CD14-positive monocyte (primary cell): Measurements from ENCODE around the gene LRCH1. TPM values are rescaled to one million over a fixed set of nuclear protein-coding genes. Genes with fewer than 3 reads are reported as not detected.

ENCODE experiments used
- DNase-seq, 3 donors: peaks; one replicate each; pipeline ENCODE4 v3.0.0-alpha.2; 2011 to 2022
- H2AFZ ChIP-seq: 2 replicates; pipeline ENCODE4 v1.6.0; 2012; ENCODE audit warnings: mild to moderate bottlenecking, low read depth, low read length, inconsistent platforms; ENCODE audit not compliant: insufficient read depth, poor library complexity, severe bottlenecking
- H3K27ac ChIP-seq, 2 donors: 1 replicate in 1 of 2; 2 replicates in 1 of 2; pipeline ENCODE4 v1.5.1; 2012 to 2013; ENCODE audit warnings: low read length in 2 of 2, control low read depth in 1 of 2, inconsistent platforms in 1 of 2, low read depth in 1 of 2, mild to moderate bottlenecking in 1 of 2
- H3K27me3 ChIP-seq, 2 donors: one replicate each; pipeline versions ENCODE4 v1.6.0 to v1.6.1; 2011 to 2013; ENCODE audit warnings: low read length in 2 of 2; ENCODE audit not compliant: control insufficient read depth in 2 of 2, insufficient read depth in 2 of 2
- H3K36me3 ChIP-seq, 2 donors: replicated peaks in 1 of 2; 1 replicate in 1 of 2; 2 replicates in 1 of 2; pipeline versions ENCODE4 v1.5.1 to v1.6.1; 2012 to 2013; ENCODE audit warnings: low read length in 2 of 2, control low read depth in 1 of 2, inconsistent platforms in 1 of 2, mild to moderate bottlenecking in 1 of 2; ENCODE audit not compliant: insufficient read depth in 2 of 2, control insufficient read depth in 1 of 2
- H3K4me1 ChIP-seq, 2 donors: 1 replicate in 1 of 2; 2 replicates in 1 of 2; pipeline versions ENCODE4 v1.5.1 to v1.6.1; 2012 to 2013; ENCODE audit warnings: low read length in 2 of 2, control low read depth in 1 of 2, inconsistent platforms in 1 of 2, mild to moderate bottlenecking in 1 of 2, moderate library complexity in 1 of 2; ENCODE audit not compliant: insufficient read depth in 2 of 2, control insufficient read depth in 1 of 2
- H3K4me2 ChIP-seq: replicated peaks from 2 replicates; pipeline ENCODE3; 2012; ENCODE audit warnings: low read length, moderate library complexity, mild to moderate bottlenecking; ENCODE audit not compliant: poor library complexity, severe bottlenecking; ENCODE audit errors: extremely low read depth
- H3K4me3 ChIP-seq, 3 experiments: fragments of 200-600 bp in 1 of 3; sonication (generic) in 1 of 3; replicated peaks in 1 of 3; 1 replicate in 2 of 3; 2 replicates in 1 of 3; pipeline ENCODE4 v1.5.1; 2011 to 2013; ENCODE audit warnings: low read length in 3 of 3, mild to moderate bottlenecking in 3 of 3, control low read depth in 2 of 3, low read depth in 2 of 3, inconsistent platforms in 1 of 3, moderate library complexity in 1 of 3
- H3K79me2 ChIP-seq: 2 replicates; pipeline ENCODE4 v1.6.0; 2012; ENCODE audit warnings: mild to moderate bottlenecking, control low read depth, inconsistent platforms, low read length, moderate library complexity; ENCODE audit not compliant: insufficient read depth
- H3K9ac ChIP-seq: 2 replicates; pipeline ENCODE4 v1.6.0; 2017; ENCODE audit warnings: low read length, mild to moderate bottlenecking; ENCODE audit not compliant: insufficient read depth, poor library complexity, severe bottlenecking
- H3K9me3 ChIP-seq, 2 donors: replicated peaks in 1 of 2; 1 replicate in 1 of 2; 2 replicates in 1 of 2; pipeline versions ENCODE4 v1.5.1 to v1.6.1; 2012 to 2013; ENCODE audit warnings: low read length in 2 of 2, control low read depth in 1 of 2; ENCODE audit not compliant: control insufficient read depth in 1 of 2, insufficient read depth in 1 of 2
- H4K20me1 ChIP-seq: 2 replicates; pipeline ENCODE4 v1.6.0; 2012; ENCODE audit warnings: mild to moderate bottlenecking, low read length, control low read depth, moderate library complexity; ENCODE audit not compliant: insufficient read depth
- H3K27ac Mint-ChIP-seq, 7 donors: one replicate each; pipeline ENCODE4 v1.8.0; 2020; ENCODE audit warnings: mild to moderate bottlenecking in 7 of 7, mixed read lengths in 7 of 7, moderate library complexity in 6 of 7, inconsistent platforms in 2 of 7
- H3K27me3 Mint-ChIP-seq, 3 donors: one replicate each; pipeline ENCODE4 v1.8.0; 2021 to 2022; ENCODE audit warnings: low read depth in 3 of 3, mild to moderate bottlenecking in 3 of 3, mixed read lengths in 3 of 3, moderate library complexity in 3 of 3, inconsistent platforms in 1 of 3
- H3K36me3 Mint-ChIP-seq, 2 donors: one replicate each; pipeline ENCODE4 v1.8.0; 2020; ENCODE audit warnings: mixed read lengths in 2 of 2, inconsistent platforms in 1 of 2, mild to moderate bottlenecking in 1 of 2
- H3K4me1 Mint-ChIP-seq: one replicate; pipeline ENCODE4 v1.8.0; 2020; ENCODE audit warnings: mild to moderate bottlenecking, mixed read lengths
- H3K4me3 Mint-ChIP-seq, 2 donors: one replicate each; pipeline ENCODE4 v1.8.0; 2020; ENCODE audit warnings: mild to moderate bottlenecking in 2 of 2, mixed read lengths in 2 of 2, moderate library complexity in 1 of 2
- H3K9me3 Mint-ChIP-seq, 7 donors: one replicate each; pipeline ENCODE4 v1.8.0; 2020 to 2022; ENCODE audit warnings: mixed read lengths in 7 of 7, mild to moderate bottlenecking in 6 of 7, moderate library complexity in 6 of 7, inconsistent platforms in 2 of 7
- CTCF ChIP-seq: fragments of 200-600 bp; IDR thresholded peaks from one replicate; pipeline ENCODE4 v1.8.0; 2022; ENCODE audit warnings: antibody characterized with exemption, mild to moderate bottlenecking
- WGBS: methylation state at CpG from one replicate; pipeline ENCODE4 v1.1.5; 2013; ENCODE audit warnings: missing lambda C conversion rate; ENCODE audit not compliant: insufficient coverage; 5-methylcytosine and 5-hydroxymethylcytosine counted together
- intact Hi-C, 2 donors: fragments of 100-400 bp; cut with micrococcal nuclease; formaldehyde crosslinking; loops; one replicate each; pipeline versions ENCODE4 v1.15.0 to v1.15.1; 2023
- polyA plus RNA-seq, 3 donors: library from polyadenylated mRNA; depleted of rRNA in 1 of 3; unstranded in 2 of 3; stranded (reverse) in 1 of 3; fragments of 300-500 nt in 2 of 3; fragments of >200 nt in 1 of 3; fragmentation: Illumina TruSeq in 2 of 3; gene quantifications; 1 replicate in 2 of 3; 2 replicates in 1 of 3; pipeline ENCODE4 v1.2.3, GENCODE V29; 2012 to 2021

LRCH1 gene
- polyA plus RNA-seq, 3 donors = 0.88 to 7.1 (median 2.1) TPM

- intact Hi-C loops = no loop called here
- H3K27me3 ChIP-seq = no peaks in the 10 kb centered on the region
- peak in 2 of 3 donors; percentile 9 to 38 for DNase-seq
- no peaks in the 10 kb centered on the region for H3K36me3 Mint-ChIP-seq
- TF ChIP-seq CTCF = peak; percentile 17
- H3K4me3 ChIP-seq = no peak overlapping the region
- peaks cover 0 to 2% (median 0%) of the 10 kb centered on the region in 7 donors for H3K9me3 Mint-ChIP-seq
- no peak overlapping the region for H3K9ac ChIP-seq
- H3K27ac ChIP-seq = no peak overlapping the region
- no peak overlapping the region for H3K27ac Mint-ChIP-seq
- H3K79me2 ChIP-seq = peaks cover 85% of the 10 kb centered on the region
- H3K36me3 ChIP-seq = no peaks in the 10 kb centered on the region
- H3K4me3 Mint-ChIP-seq = no peak overlapping the region
- H3K4me2 ChIP-seq = no peak overlapping the region
- H2AFZ ChIP-seq = no peak overlapping the region
- peaks cover 5 to 12% of the 10 kb centered on the region in 2 donors for H3K4me1 ChIP-seq
- no peaks in the 10 kb centered on the region for H3K9me3 ChIP-seq
- H4K20me1 ChIP-seq = peaks cover 71% of the 10 kb centered on the region
- H3K4me1 Mint-ChIP-seq = peaks cover 39% of the 10 kb centered on the region
- WGBS = no CpG with 5 or more reads among the region's 7 CpGs
- peaks cover 0 to 3% (median 0%) of the 10 kb centered on the region in 3 donors for H3K27me3 Mint-ChIP-seq
These were observed 61.6 kb downstream of the LRCH1 start for GRCh38 chr13:46614582-46614981.

- no peak overlapping the region for H3K4me3 Mint-ChIP-seq
- H3K27me3 Mint-ChIP-seq = peaks cover 0 to 3% (median 0%) of the 10 kb centered on the region in 3 donors
- Histone ChIP-seq H4K20me1 (peaks cover 81% of the 10 kb centered on the region), H3K27ac (no peak overlapping the region), H3K79me2 (peaks cover 87% of the 10 kb centered on the region), H3K4me1 (peaks cover 4 to 12% of the 10 kb centered on the region in 2 donors), H3K4me3 (no peak overlapping the region), H2AFZ (no peak overlapping the region), H3K4me2 (no peak overlapping the region), H3K27me3 (no peaks in the 10 kb centered on the region), H3K36me3 (no peaks in the 10 kb centered on the region), H3K9ac (no peak overlapping the region), H3K9me3 (no peaks in the 10 kb centered on the region)
- no peak for TF ChIP-seq CTCF
- H3K9me3 Mint-ChIP-seq = peaks cover 0 to 2% (median 0%) of the 10 kb centered on the region in 7 donors
- intact Hi-C loops = no loop called here
- no peak overlapping the region for H3K27ac Mint-ChIP-seq
- no peaks in the 10 kb centered on the region for H3K36me3 Mint-ChIP-seq
- H3K4me1 Mint-ChIP-seq = peaks cover 32% of the 10 kb centered on the region
- no peak for DNase-seq
- 90% methylated on average over 6 of the region's 8 CpGs for WGBS
These were observed 63.0 kb downstream of the LRCH1 start for GRCh38 chr13:46615888-46616531.
